K562 (cell line): ENCODE results near the gene TMEM164. TPM values are rescaled to one million over a fixed set of nuclear protein-coding genes. Genes with fewer than 3 reads are reported as not detected.

Experiments used
- ATAC-seq: fragments of 200-7000 bp; cut with Tn5 transposase; 3 replicates; pipeline ENCODE4 v1.9.1; 2020; ENCODE audit warnings: moderate library complexity
- BruUV-seq: library from RNA; stranded (reverse); fragments of 400-500 nt; replicated peaks from 2 replicates; lab custom pipeline; 2021; lab: Mats Ljungman, UMichigan
- CTCF ChIA-PET: fragments of 300-600 bp; formaldehyde crosslinking; extraction: SDS; loops from one replicate; lab custom pipeline; 2021; ENCODE audit warnings: low intra/inter-chr PET ratio; lab: Yijun Ruan, JAX
- POLR2A ChIA-PET: fragments of 300-600, 350-650 bp; sonication (Branson Sonifier 250); formaldehyde crosslinking; extraction: SDS; loops from one replicate; lab custom pipeline; 2021; ENCODE audit warnings: antibody characterized with exemption, inconsistent platforms; lab: Yijun Ruan, JAX
- DNase-seq, 4 experiments: peaks; one replicate each; pipeline versions ENCODE4 v3.0.0 to v3.0.0-alpha.2; 2011 to 2018; ENCODE audit warnings: low spot score in 3 of 4, mixed read lengths in 3 of 4; ENCODE audit errors: extremely low read depth in 1 of 4
- FAIRE-seq: peaks from 2 replicates; lab custom pipeline; 2011; peaks lifted over from hg19 to GRCh38; lab: Jason Lieb, UNC
- H2AFZ ChIP-seq: 2 replicates; pipeline ENCODE4 v1.6.0; 2011; ENCODE audit warnings: low read depth, low read length, control low read depth, inconsistent platforms
- H3K27ac ChIP-seq: fragments of 200-600 bp; 3 replicates; pipeline ENCODE4 v1.8.0; 2011; ENCODE audit warnings: low read depth, mild to moderate bottlenecking, control low read depth, inconsistent platforms, low read length, moderate library complexity, mixed read lengths; ENCODE audit errors: extremely low read depth
- H3K27me3 ChIP-seq, 2 experiments: fragments of 300-600 bp in 1 of 2; 2 replicates in 1 of 2; 3 replicates in 1 of 2; pipeline versions ENCODE4 v1.6.0 to v1.8.0; 2011; ENCODE audit warnings: inconsistent platforms in 2 of 2, low read length in 2 of 2, mild to moderate bottlenecking in 1 of 2, mixed read lengths in 1 of 2, moderate library complexity in 1 of 2; ENCODE audit not compliant: control insufficient read depth in 2 of 2, insufficient read depth in 2 of 2
- H3K36me3 ChIP-seq: fragments of 300-600 bp; 3 replicates; pipeline ENCODE4 v1.8.0; 2011; ENCODE audit warnings: mild to moderate bottlenecking, low read length, inconsistent platforms; ENCODE audit not compliant: control insufficient read depth, insufficient read depth
- H3K4me1 ChIP-seq, 2 experiments: fragments of 200-600 bp in 1 of 2; replicated peaks in 1 of 2; 2 replicates in 1 of 2; 3 replicates in 1 of 2; pipeline versions ENCODE4 v1.5.1 to v1.8.0; 2011; ENCODE audit warnings: inconsistent platforms in 2 of 2, low read length in 2 of 2, mild to moderate bottlenecking in 1 of 2, mixed read lengths in 1 of 2, moderate library complexity in 1 of 2; ENCODE audit not compliant: control insufficient read depth in 2 of 2, insufficient read depth in 2 of 2
- H3K4me2 ChIP-seq: 2 replicates; pipeline ENCODE4 v1.6.1; 2011; ENCODE audit warnings: low read length, control low read depth, inconsistent platforms, mixed read lengths; ENCODE audit not compliant: insufficient read depth
- H3K4me3 ChIP-seq: fragments of 200-600 bp; sonication (generic), shearing (Covaris generic); 2 replicates; pipeline ENCODE4 v1.5.1; 2016; ENCODE audit warnings: control low read depth, inconsistent platforms
- H3K79me2 ChIP-seq: fragments of 200-600 bp; 3 replicates; pipeline ENCODE4 v1.8.0; 2011; ENCODE audit warnings: low read length, inconsistent platforms; ENCODE audit not compliant: control insufficient read depth, insufficient read depth
- H3K9ac ChIP-seq, 2 experiments: 2 replicates each; pipeline versions ENCODE4 v1.6.0 to v1.6.1; 2011; ENCODE audit warnings: low read depth in 2 of 2, low read length in 2 of 2, control low read depth in 1 of 2, inconsistent platforms in 1 of 2, mild to moderate bottlenecking in 1 of 2, mixed read lengths in 1 of 2; ENCODE audit not compliant: insufficient read depth in 1 of 2
- H3K9me1 ChIP-seq: one replicate; pipeline ENCODE4 v1.6.0; 2011; ENCODE audit warnings: inconsistent platforms, mild to moderate bottlenecking, low read length, moderate library complexity; ENCODE audit not compliant: control insufficient read depth, insufficient read depth
- H3K9me3 ChIP-seq: replicated peaks from 2 replicates; pipeline ENCODE4 v1.5.1; 2011; ENCODE audit warnings: low read depth, low read length, inconsistent platforms; ENCODE audit not compliant: control insufficient read depth, insufficient read depth
- H4K20me1 ChIP-seq: replicated peaks from 2 replicates; pipeline ENCODE4 v1.6.1; 2011; ENCODE audit warnings: low read length, inconsistent platforms, mixed read lengths; ENCODE audit not compliant: control insufficient read depth, insufficient read depth
- NCOA2 ChIP-seq, 2 experiments: fragments of 450-650 bp; IDR thresholded peaks; 2 replicates each; pipeline ENCODE4 v1.6.1; 2018; ENCODE audit warnings: mild to moderate bottlenecking in 2 of 2, moderate library complexity in 1 of 2; ENCODE audit not compliant: partially characterized antibody in 2 of 2
- POLR2G ChIP-seq: fragments of 200-400 bp; formaldehyde crosslinking; IDR thresholded peaks from 2 replicates; pipeline ENCODE4 v1.6.1; 2017; ENCODE audit warnings: low read depth, mild to moderate bottlenecking, antibody characterized with exemption, low read length, moderate library complexity
- PRMT5 ChIP-seq: sonication (generic); formaldehyde crosslinking; IDR thresholded peaks from 2 replicates; pipeline ENCODE4 v1.5.0; 2020; ENCODE audit warnings: missing genetic modification reagents
- RCOR1 ChIP-seq, 2 experiments: IDR thresholded peaks; 2 replicates each; pipeline ENCODE4 v1.6.1; 2012; ENCODE audit warnings: low read depth in 2 of 2, low read length in 2 of 2, borderline replicate concordance in 1 of 2, improper control_type of control experiment in 1 of 2
- SFPQ ChIP-seq: fragments of 200-400 bp; formaldehyde crosslinking; IDR thresholded peaks from 2 replicates; pipeline ENCODE4 v1.6.1; 2017; ENCODE audit warnings: mild to moderate bottlenecking, low read depth, low read length, moderate library complexity
- SIN3B ChIP-seq: fragments of 450-650 bp; IDR thresholded peaks from 2 replicates; pipeline ENCODE4 v1.6.1; 2017; ENCODE audit warnings: low read depth, mild to moderate bottlenecking, moderate library complexity
- SPI1 ChIP-seq: IDR thresholded peaks from 2 replicates; pipeline ENCODE4 v1.6.1; 2011; ENCODE audit warnings: low read depth, low read length, control low read depth, borderline replicate concordance
- THAP12 ChIP-seq: fragments of 250-450 bp; sonication (Bioruptor Pico); IDR thresholded peaks from 2 replicates; pipeline ENCODE4 v1.9.0; 2021; ENCODE audit warnings: mild to moderate bottlenecking, inconsistent platforms
- ZBTB26 ChIP-seq: fragments of 450-650 bp; formaldehyde crosslinking; IDR thresholded peaks from 2 replicates; pipeline ENCODE4 v1.4.0; 2022; ENCODE audit warnings: missing genetic modification characterization
- ZNF395 ChIP-seq: fragments of 200-800 bp; sonication (Bioruptor generic); IDR thresholded peaks from 2 replicates; pipeline ENCODE4 v1.6.1; 2017; ENCODE audit warnings: missing genetic modification characterization, missing compliant biosample characterization
- ZNF57 ChIP-seq: fragments of 450-650 bp; formaldehyde crosslinking; IDR thresholded peaks from 2 replicates; pipeline ENCODE4 v1.4.0; 2020; ENCODE audit warnings: mild to moderate bottlenecking, moderate library complexity
- WGBS: fragments of 100-300 bp; shearing (Covaris generic); methylation state at CpG from one replicate; pipeline ENCODE4 v1.1.6; 2016; ENCODE audit warnings: low coverage, mixed read lengths; ENCODE audit not compliant: insufficient coverage; ENCODE audit errors: missing lambda C conversion rate; 5-methylcytosine and 5-hydroxymethylcytosine counted together
- in situ Hi-C: fragments of 300-500 bp; cut with MboI; formaldehyde crosslinking; loops from 4 replicates; pipeline ENCODE4 v1.15.0; 2018; ENCODE audit warnings: inconsistent platforms, mixed read lengths
- intact Hi-C: fragments of 100-400 bp; cut with micrococcal nuclease; formaldehyde crosslinking; loops from 2 replicates; pipeline ENCODE4 v1.14.2; 2022
- polyA plus RNA-seq, 8 experiments: library from polyadenylated mRNA; depleted of rRNA in 4 of 8; stranded (reverse) in 5 of 8; unstranded in 3 of 8; fragments of >200 nt; fragmentation: Nextera tagmentation in 2 of 8; fragmentation: Illumina TruSeq in 1 of 8; extraction: Ambion mirVana in 2 of 8; extraction: Trizol in 1 of 8; gene quantifications; 2 replicates each; pipeline versions ENCODE4 v1.2.1 to v1.2.3, GENCODE V29; 2011 to 2014; ENCODE audit warnings: inconsistent platforms in 1 of 8, missing spikeins in 1 of 8
- total RNA-seq, 7 experiments: library from RNA; depleted of rRNA in 6 of 7; stranded (reverse); fragments of >200 nt in 6 of 7; fragmentation: Illumina TruSeq in 2 of 7; extraction: Trizol in 2 of 7; gene quantifications; 2 replicates each; pipeline versions ENCODE4 v1.2.1 to v1.2.3, GENCODE V29; 2011 to 2021; ENCODE audit warnings: low replicate concordance in 1 of 7

TMEM164 gene
- total and polyA plus RNA-seq, 9 of the 15 experiments (the other 6 are each of a cell fraction or from before 2014, with no cell fraction given), result 2.4 to 57.3 (median 23.1) TPM

GRCh38 chrX:110163488-110163887 lies 160.6 kb downstream of the TMEM164 start:
- no TSS peak for BruUV-seq
- CTCF ChIA-PET, result no interaction called here
- Histone ChIP-seq H3K27me3 (no peaks in the 10 kb centered on the region), H2AFZ (no peak overlapping the region), H3K4me1 (peaks cover 13 to 37% of the 10 kb centered on the region in 2 experiments; a peak in 4 of 5 replicates), H3K4me2 (no peak overlapping the region), H3K36me3 (peaks cover 13% of the 10 kb centered on the region; the same call in 1 of the 3 replicates), H3K9me3 (no peaks in the 10 kb centered on the region), H4K20me1 (no peaks in the 10 kb centered on the region), H3K4me3 (no peak overlapping the region), H3K9me1 (no peaks in the 10 kb centered on the region), H3K9ac (no peak overlapping the region), H3K79me2 (peaks cover 17% of the 10 kb centered on the region; the same call in 2 of the 3 replicates), H3K27ac (no peak overlapping the region)
- intact Hi-C loops, result loop anchor here (2.0 kb wide), 1 partner anchor 153 kb away; no protein-coding TSS in a partner anchor
- DNase-seq (no peak), ATAC-seq (no peak), FAIRE-seq (no peak)
- in situ Hi-C loops, result loop anchor here (5.0 to 25.0 kb wide), 3 partner anchors 244 to 699 kb away; no protein-coding TSS in a partner anchor
- POLR2A ChIA-PET, result no interaction called here
- 96% methylated on average over 3 of the region's 3 CpGs for WGBS
- no peak for TF ChIP-seq NCOA2 (IDR thresholded peaks at IDR 0.05; ENCODE audit: partially characterized antibody in 2 of 2)
- no peak for TF ChIP-seq RCOR1 (IDR thresholded peaks at IDR 0.05; ENCODE audit: borderline replicate concordance in 1 of 2, low read depth in 2 of 2, low read length in 2 of 2)
- no peak for TF ChIP-seq POLR2G
- TF ChIP-seq ZNF395, result no peak
- no peak for TF ChIP-seq ZNF57
- no peak for TF ChIP-seq PRMT5
- no peak for TF ChIP-seq SPI1
- TF ChIP-seq ZBTB26, result no peak
- TF ChIP-seq SIN3B, result no peak
- TF ChIP-seq THAP12 (CRISPR knock-in tag), result no peak
- no peak for TF ChIP-seq SFPQ
